ENCODE data around the gene PITX1. TPM values are rescaled to one million over a fixed set of nuclear protein-coding genes. Genes with fewer than 3 reads are reported as not detected.
"Not testable (repeated sequence)": the region's sequence is repeated elsewhere in the genome, so short reads cannot be mapped to it uniquely, and the experiment has no call there.

The PITX1 gene
- total RNA-seq: 1.8 and 3.1 TPM in 2 replicates
- 1.7 and 7.0 TPM in 2 replicates for polyA plus RNA-seq
- polyA plus RNA-seq (2012): 3.2 and 11.7 TPM in 2 replicates
- polyA minus RNA-seq (ENCODE audit: low replicate concordance): 1.4 and 1.5 TPM in 2 replicates

- peak in 1 of 2 donors; percentile 21 for DNase-seq (ENCODE audit: low read depth in 2 of 2)
- no peaks in the 10 kb centered on the region for H3K4me1 ChIP-seq (ENCODE audit: control insufficient read depth, extremely low read depth, insufficient read depth, low read length)
These were observed at the start of gene PITX1 for GRCh38 chr5:135033901-135034235. Gene PITX1, minus strand, starts transcription at chr5:135034228. Its CDS starts 347 bp downstream, at chr5:135033881.

DNA sequence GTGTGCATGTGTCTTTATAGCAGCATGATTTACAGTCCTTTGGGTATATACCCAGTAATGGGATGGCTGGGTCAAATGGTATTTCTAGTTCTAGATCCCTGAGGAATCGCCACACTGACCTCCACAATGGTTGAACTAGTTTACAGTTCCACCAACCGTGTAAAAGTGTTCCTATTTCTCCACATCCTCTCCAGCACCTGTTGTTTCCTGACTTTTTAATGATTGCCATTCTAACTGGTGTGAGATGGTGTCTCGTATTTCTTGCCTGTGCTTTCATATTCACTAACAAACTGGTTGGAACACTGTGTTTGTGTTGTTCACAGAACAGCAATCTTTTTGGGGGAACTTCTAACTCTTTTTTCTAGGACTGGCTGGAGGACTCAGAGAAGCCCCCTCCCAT is 49.3 kb upstream of the PITX1 start:
- H3K36me3 ChIP-seq (ENCODE audit: control insufficient read depth, insufficient read depth, low read length); H3K27ac ChIP-seq (ENCODE audit: insufficient read depth, low read length); H3K4me3 ChIP-seq (replicated peaks in 1 of 4; ENCODE audit: control extremely low read depth in 1 of 4, insufficient read depth in 1 of 4, low read depth in 3 of 4, low read length in 4 of 4); H2AFZ ChIP-seq (ENCODE audit: low read length); H3K9me3 ChIP-seq (ENCODE audit: control insufficient read depth, insufficient read depth, low read depth, low read length); H3K79me2 ChIP-seq (ENCODE audit: control insufficient read depth, insufficient read depth, low read length); H3K4me1 ChIP-seq (ENCODE audit: control insufficient read depth, extremely low read depth, insufficient read depth, low read length); H4K20me1 ChIP-seq (ENCODE audit: control insufficient read depth, extremely low read depth, insufficient read depth, low read length); DNase-seq (ENCODE audit: low read depth in 2 of 2); H3K9ac ChIP-seq (ENCODE audit: insufficient read depth, low read length); H3K4me2 ChIP-seq (ENCODE audit: extremely low read depth, insufficient read depth, low read length): not testable (repeated sequence)
- H3K27me3 ChIP-seq (ENCODE audit: control insufficient read depth, insufficient read depth, low read length): peaks cover 13% of the 10 kb centered on the region

More at GRCh38 chr5:135033901-135034235, at the start of gene PITX1:
- Histone ChIP-seq H3K9ac (ENCODE audit: insufficient read depth, low read length) (peak within 1 kb of the TSS; percentile 32), H3K27ac (ENCODE audit: insufficient read depth, low read length) (no peak within 1 kb of the TSS), H4K20me1 (ENCODE audit: control insufficient read depth, extremely low read depth, insufficient read depth, low read length) (no peaks in the 10 kb centered on the region), H3K36me3 (ENCODE audit: control insufficient read depth, insufficient read depth, low read length) (no peaks in the 10 kb centered on the region), H3K9me3 (ENCODE audit: control insufficient read depth, insufficient read depth, low read depth, low read length) (no peaks in the 10 kb centered on the region), H3K4me2 (ENCODE audit: extremely low read depth, insufficient read depth, low read length) (peak within 1 kb of the TSS; percentile 81), H3K4me3 (replicated peaks in 1 of 4; ENCODE audit: control extremely low read depth in 1 of 4, insufficient read depth in 1 of 4, low read depth in 3 of 4, low read length in 4 of 4) (peak within 1 kb of the TSS; percentile 43 to 60 (median 54)), H3K27me3 (ENCODE audit: control insufficient read depth, insufficient read depth, low read length) (peaks cover 69% of the 10 kb centered on the region), H3K79me2 (ENCODE audit: control insufficient read depth, insufficient read depth, low read length) (no peaks in the 10 kb centered on the region), H2AFZ (ENCODE audit: low read length) (peak within 1 kb of the TSS; percentile 53)
- TF ChIP-seq EZH2 (IDR thresholded peaks at IDR 0.05; ENCODE audit: low read length, missing control alignments) (no peak), CTCF (conservative IDR thresholded peaks at IDR 0.05 in 1 of 2, IDR thresholded peaks at IDR 0.05 in 1 of 2; ENCODE audit: low read depth in 1 of 2, low read length in 2 of 2) (no peak)

GRCh38 chr5:135081240-135081639 is 47.2 kb upstream of the PITX1 start:
- H4K20me1 ChIP-seq (ENCODE audit: control insufficient read depth, extremely low read depth, insufficient read depth, low read length): no peaks in the 10 kb centered on the region
- H2AFZ ChIP-seq (ENCODE audit: low read length): no peak overlapping the region
- H3K4me2 ChIP-seq (ENCODE audit: extremely low read depth, insufficient read depth, low read length): no peak overlapping the region
- TF ChIP-seq EZH2 (IDR thresholded peaks at IDR 0.05; ENCODE audit: low read length, missing control alignments) (no peak), CTCF (conservative IDR thresholded peaks at IDR 0.05 in 1 of 2, IDR thresholded peaks at IDR 0.05 in 1 of 2; ENCODE audit: low read depth in 1 of 2, low read length in 2 of 2) (no peak)
- no peaks in the 10 kb centered on the region for H3K36me3 ChIP-seq (ENCODE audit: control insufficient read depth, insufficient read depth, low read length)
- H3K27me3 ChIP-seq (ENCODE audit: control insufficient read depth, insufficient read depth, low read length): peaks cover 3% of the 10 kb centered on the region
- no peaks in the 10 kb centered on the region for H3K4me1 ChIP-seq (ENCODE audit: control insufficient read depth, extremely low read depth, insufficient read depth, low read length)
- DNase-seq (ENCODE audit: low read depth in 2 of 2): no peak
- H3K4me3 ChIP-seq (replicated peaks in 1 of 4; ENCODE audit: control extremely low read depth in 1 of 4, insufficient read depth in 1 of 4, low read depth in 3 of 4, low read length in 4 of 4): no peak overlapping the region
- no peaks in the 10 kb centered on the region for H3K79me2 ChIP-seq (ENCODE audit: control insufficient read depth, insufficient read depth, low read length)
- no peak overlapping the region for H3K9ac ChIP-seq (ENCODE audit: insufficient read depth, low read length)
- H3K27ac ChIP-seq (ENCODE audit: insufficient read depth, low read length): no peak overlapping the region
- H3K9me3 ChIP-seq (ENCODE audit: control insufficient read depth, insufficient read depth, low read depth, low read length): no peaks in the 10 kb centered on the region

Data from fibroblast of lung (primary cell).